IMR-90 (cell line): ENCODE data around the gene TIAM1. TPM values are rescaled to one million over a fixed set of nuclear protein-coding genes. Genes with fewer than 3 reads are reported as not detected.

Source experiments
- ATAC-seq: fragments of 200-7000 bp; cut with Tn5 transposase; 2 replicates; pipeline ENCODE4 v1.9.1; 2020; ENCODE audit warnings: low read depth, mild to moderate bottlenecking, moderate library complexity
- BruUV-seq: library from RNA; stranded (reverse); fragments of 400-500 nt; replicated peaks from 2 replicates; lab custom pipeline; 2021; lab: Mats Ljungman, UMichigan
- CTCF ChIA-PET: fragments of 300-600 bp; formaldehyde crosslinking; extraction: SDS; loops from one replicate; lab custom pipeline; 2021; ENCODE audit warnings: antibody characterized with exemption; lab: Yijun Ruan, JAX
- POLR2A ChIA-PET: fragments of 300-600 bp; sonication (Branson Sonifier 250); formaldehyde crosslinking; loops from one replicate; lab custom pipeline; 2022; ENCODE audit warnings: antibody characterized with exemption; ENCODE audit not compliant: unreplicated experiment; lab: Charles Lee
- DNase-seq: peaks from one replicate; pipeline ENCODE4 v3.0.0; 2013
- H2AFZ ChIP-seq: replicated peaks from 2 replicates; pipeline ENCODE3; 2013; ENCODE audit warnings: low read length, mild to moderate bottlenecking; ENCODE audit not compliant: poor library complexity
- H2AK5ac ChIP-seq: 2 replicates; pipeline ENCODE4 v1.6.1; 2013; ENCODE audit warnings: low read depth, low read length, inconsistent platforms
- H2AK9ac ChIP-seq: replicated peaks from 2 replicates; pipeline ENCODE3; 2013; ENCODE audit warnings: mild to moderate bottlenecking, low read depth, low read length, moderate library complexity; ENCODE audit not compliant: poor library complexity
- H2BK120ac ChIP-seq: 2 replicates; pipeline ENCODE4 v1.6.1; 2013; ENCODE audit warnings: low read depth, low read length, inconsistent platforms
- H2BK15ac ChIP-seq: 3 replicates; pipeline ENCODE4 v1.6.1; 2013; ENCODE audit warnings: low read depth, low read length, inconsistent platforms
- H2BK20ac ChIP-seq: 2 replicates; pipeline ENCODE4 v1.6.1; 2013; ENCODE audit warnings: low read depth, mild to moderate bottlenecking, inconsistent platforms, low read length, moderate library complexity
- H2BK5ac ChIP-seq: 2 replicates; pipeline ENCODE4 v1.6.1; 2013; ENCODE audit warnings: mild to moderate bottlenecking, low read depth, low read length, inconsistent platforms; ENCODE audit not compliant: poor library complexity, severe bottlenecking
- H3K14ac ChIP-seq: replicated peaks from 2 replicates; pipeline ENCODE4 v1.6.1; 2013; ENCODE audit warnings: low read depth, low read length, inconsistent platforms
- H3K18ac ChIP-seq: 2 replicates; pipeline ENCODE4 v1.6.1; 2013; ENCODE audit warnings: low read depth, low read length, control low read depth
- H3K23ac ChIP-seq: 2 replicates; pipeline ENCODE4 v1.6.1; 2013; ENCODE audit warnings: low read depth, low read length, inconsistent platforms
- H3K27ac ChIP-seq: 2 replicates; pipeline ENCODE4 v1.5.1; 2013; ENCODE audit warnings: mild to moderate bottlenecking, control low read depth, low read length; ENCODE audit not compliant: insufficient read depth
- H3K27me3 ChIP-seq: 2 replicates; pipeline ENCODE4 v1.6.1; 2013; ENCODE audit warnings: low read length; ENCODE audit not compliant: control insufficient read depth, insufficient read depth
- H3K36me3 ChIP-seq: 2 replicates; pipeline ENCODE4 v1.6.1; 2013; ENCODE audit warnings: low read length, mixed read lengths; ENCODE audit not compliant: control insufficient read depth, insufficient read depth
- H3K4ac ChIP-seq: 2 replicates; pipeline ENCODE4 v1.6.1; 2013; ENCODE audit warnings: low read depth, low read length, inconsistent platforms
- H3K4me1 ChIP-seq: 2 replicates; pipeline ENCODE4 v1.6.1; 2013; ENCODE audit warnings: low read length, mixed read lengths; ENCODE audit not compliant: control insufficient read depth, insufficient read depth
- H3K4me2 ChIP-seq: 2 replicates; pipeline ENCODE4 v1.6.1; 2013; ENCODE audit warnings: low read depth, mild to moderate bottlenecking, control low read depth, low read length, moderate library complexity
- H3K4me3 ChIP-seq: 2 replicates; pipeline ENCODE4 v1.5.1; 2013; ENCODE audit warnings: low read depth, mild to moderate bottlenecking, control low read depth, low read length, moderate library complexity; ENCODE audit not compliant: insufficient read depth
- H3K56ac ChIP-seq: 2 replicates; pipeline ENCODE4 v1.6.1; 2013; ENCODE audit warnings: low read length, inconsistent platforms; ENCODE audit not compliant: insufficient read depth; ENCODE audit errors: extremely low read depth
- H3K79me1 ChIP-seq, 2 experiments: 2 replicates each; pipeline ENCODE4 v1.6.1; 2013; ENCODE audit warnings: low read length in 2 of 2, inconsistent platforms in 1 of 2, low read depth in 1 of 2
- H3K9ac ChIP-seq: 2 replicates; pipeline ENCODE4 v1.6.1; 2013; ENCODE audit warnings: low read depth, low read length, control low read depth
- H3K9me1 ChIP-seq: 2 replicates; pipeline ENCODE4 v1.6.1; 2013; ENCODE audit warnings: low read length, inconsistent platforms; ENCODE audit not compliant: insufficient read depth
- H3K9me3 ChIP-seq: 2 replicates; pipeline ENCODE4 v1.6.1; 2013; ENCODE audit warnings: low read length; ENCODE audit not compliant: control insufficient read depth, insufficient read depth
- H4K20me1 ChIP-seq: 2 replicates; pipeline ENCODE4 v1.6.1; 2013; ENCODE audit warnings: low read length, inconsistent platforms; ENCODE audit not compliant: insufficient read depth
- H4K5ac ChIP-seq: 2 replicates; pipeline ENCODE4 v1.6.1; 2013; ENCODE audit warnings: mild to moderate bottlenecking, low read depth, low read length, control low read depth
- H4K8ac ChIP-seq, 2 experiments: 2 replicates each; pipeline ENCODE4 v1.6.1; 2013; ENCODE audit warnings: low read depth in 2 of 2, low read length in 2 of 2, control low read depth in 1 of 2, inconsistent platforms in 1 of 2
- H4K91ac ChIP-seq: 2 replicates; pipeline ENCODE4 v1.6.1; 2013; ENCODE audit warnings: low read depth, low read length, inconsistent platforms; ENCODE audit not compliant: insufficient read depth
- BHLHE40 ChIP-seq: fragments of 150-350 bp; IDR thresholded peaks from 2 replicates; pipeline ENCODE4 v1.6.1; 2016; ENCODE audit warnings: mild to moderate bottlenecking, low read depth, low read length
- CEBPB ChIP-seq: IDR thresholded peaks from 2 replicates; pipeline ENCODE4 v1.6.1; 2012; ENCODE audit warnings: low read depth, low read length, improper control_type of control experiment
- FOS ChIP-seq: fragments of 150-350 bp; IDR thresholded peaks from 2 replicates; pipeline ENCODE4 v1.6.1; 2016; ENCODE audit warnings: low read depth, low read length
- MAFK ChIP-seq: IDR thresholded peaks from 2 replicates; pipeline ENCODE4 v1.6.1; 2012; ENCODE audit warnings: low read depth, low read length, improper control_type of control experiment
- MAZ ChIP-seq: IDR thresholded peaks from 2 replicates; pipeline ENCODE4 v1.6.1; 2012; ENCODE audit warnings: low read depth, mild to moderate bottlenecking, low read length, improper control_type of control experiment, moderate library complexity, borderline replicate concordance
- MXI1 ChIP-seq: IDR thresholded peaks from 2 replicates; pipeline ENCODE4 v1.6.1; 2012; ENCODE audit warnings: low read depth, mild to moderate bottlenecking, low read length, moderate library complexity, borderline replicate concordance
- RCOR1 ChIP-seq: IDR thresholded peaks from 2 replicates; pipeline ENCODE4 v1.6.1; 2012; ENCODE audit warnings: mild to moderate bottlenecking, low read length, improper control_type of control experiment; ENCODE audit not compliant: insufficient replicate concordance
- RFX5 ChIP-seq: IDR thresholded peaks from 2 replicates; pipeline ENCODE4 v1.8.0; 2012; ENCODE audit warnings: low read depth, mild to moderate bottlenecking, low read length, moderate library complexity
- SMC3 ChIP-seq: fragments of 150-350 bp; IDR thresholded peaks from 2 replicates; pipeline ENCODE4 v1.6.1; 2016; ENCODE audit warnings: low read depth, mild to moderate bottlenecking, antibody characterized with exemption, low read length, moderate library complexity
- USF2 ChIP-seq: fragments of 150-350 bp; IDR thresholded peaks from 2 replicates; pipeline ENCODE4 v1.6.1; 2017; ENCODE audit warnings: mild to moderate bottlenecking, antibody characterized with exemption, low read length, low read depth
- WGBS, 2 experiments: methylation state at CpG; one replicate each; pipeline versions ENCODE4 v1.1.5 to v1.1.7; 2013; ENCODE audit warnings: missing lambda C conversion rate in 2 of 2; ENCODE audit not compliant: insufficient read length in 1 of 2; ENCODE audit errors: extremely low coverage in 2 of 2; 5-methylcytosine and 5-hydroxymethylcytosine counted together
- dilution Hi-C: fragments of 300-500 bp; cut with HindIII; formaldehyde crosslinking; loops from one replicate; pipeline ENCODE4 v1.14.3; 2018; ENCODE audit warnings: low sequenced_read_pairs; ENCODE audit not compliant: unreplicated experiment
- in situ Hi-C: fragments of 300-500 bp; cut with MboI; formaldehyde crosslinking; loops from 3 replicates; pipeline ENCODE4 v1.14.3; 2019; ENCODE audit warnings: low sequenced_read_pairs, inconsistent platforms, mixed read lengths
- intact Hi-C: fragments of 100-400 bp; cut with micrococcal nuclease; formaldehyde crosslinking; loops from 2 replicates; pipeline ENCODE4 v1.10.0; 2022
- polyA plus RNA-seq, 3 experiments: library from polyadenylated mRNA; depleted of rRNA; stranded (reverse); fragments of >200 nt; gene quantifications; 2 replicates each; pipeline ENCODE4 v1.2.3, GENCODE V29; 2012; ENCODE audit warnings: low replicate concordance in 1 of 3
- total RNA-seq: library from RNA; depleted of rRNA; stranded (reverse); fragments of >200 nt; gene quantifications from 2 replicates; pipeline ENCODE4 v1.2.3, GENCODE V29; 2012

Gene TIAM1
- total and polyA plus RNA-seq, 2 of the 4 experiments (the other 2 are of a cell fraction) = 2.9 to 9.3 TPM

GRCh38 chr21:31349208-31349607, 5.1 kb upstream of the TIAM1 start:
- Histone ChIP-seq H3K9me3 (no peaks in the 10 kb centered on the region), H2BK15ac (no peak overlapping the region), H4K5ac (no peak overlapping the region), H3K79me1 (no peaks in the 10 kb centered on the region), H3K4ac (no peak overlapping the region), H2BK20ac (no peak overlapping the region), H3K56ac (no peak overlapping the region), H4K8ac (no peak overlapping the region), H3K27ac (no peak overlapping the region), H3K36me3 (no peaks in the 10 kb centered on the region), H3K23ac (no peak overlapping the region), H3K4me3 (no peak overlapping the region), H2AFZ (no peak overlapping the region), H2BK5ac (no peak overlapping the region), H4K91ac (no peak overlapping the region), H3K4me2 (no peak overlapping the region), H3K9ac (no peak overlapping the region), H3K27me3 (peaks cover 19% of the 10 kb centered on the region), H2BK120ac (no peak overlapping the region), H3K14ac (no peak overlapping the region), H3K9me1 (no peaks in the 10 kb centered on the region), H4K20me1 (no peaks in the 10 kb centered on the region), H3K4me1 (no peaks in the 10 kb centered on the region), H2AK5ac (no peak overlapping the region), H3K18ac (no peak overlapping the region), H2AK9ac (no peak overlapping the region)
- no CpG with 5 or more reads among the region's 4 CpGs for WGBS, 2 experiments
- in situ Hi-C loops (no loop called here), dilution Hi-C loops (no loop called here), intact Hi-C loops (no loop called here)
- TF ChIP-seq CEBPB (no peak), MAZ (no peak), RCOR1 (no peak), FOS (no peak), MAFK (no peak), RFX5 (no peak), SMC3 (no peak), USF2 (no peak), MXI1 (no peak), BHLHE40 (no peak)
- CTCF ChIA-PET = interaction anchor here (2.7 kb wide), 1 partner anchor 232 kb away, joined by 11 read pairs; no protein-coding TSS in a partner anchor
- POLR2A ChIA-PET = no interaction called here
- DNase-seq = no peak
- BruUV-seq = no TSS peak
- ATAC-seq = no peak
